ENCODE data around the gene SLC9A8. TPM values are rescaled to one million over a fixed set of nuclear protein-coding genes. Genes with fewer than 3 reads are reported as not detected.

SLC9A8 gene
- total RNA-seq, 1 experiment from 2014 or later, result 7.5 TPM

- Histone ChIP-seq H2AFZ (ENCODE audit: low read length) (no peak overlapping the region), H2BK12ac (ENCODE audit: insufficient read length, low read depth, low read length) (no peak overlapping the region), H3K79me2 (ENCODE audit: insufficient read depth, low read length) (no peaks in the 10 kb centered on the region), H3K18ac (ENCODE audit: insufficient read length, low read depth, low read length) (no peak overlapping the region), H3K4me1 (ENCODE audit: insufficient read depth, low read length) (no peaks in the 10 kb centered on the region), H3T11ph (ENCODE audit: low read length) (no peak overlapping the region), H2BK20ac (ENCODE audit: low read depth, low read length, poor library complexity, severe bottlenecking) (no peak overlapping the region), H3K4me2 (ENCODE audit: insufficient read depth, insufficient read length, low read length) (no peak overlapping the region), H3K56ac (ENCODE audit: insufficient read length, low read depth, low read length) (no peak overlapping the region), H3K9ac (ENCODE audit: extremely low read depth, insufficient read length, low read length) (no peak overlapping the region), H3K23me2 (ENCODE audit: insufficient read length, low read depth, low read length, poor library complexity, severe bottlenecking) (no peaks in the 10 kb centered on the region), H4K91ac (ENCODE audit: insufficient read length, low read depth, low read length) (no peak overlapping the region), H3K79me1 (ENCODE audit: insufficient read depth, low read depth, low read length, poor library complexity, severe bottlenecking) (no peaks in the 10 kb centered on the region), H4K20me1 (ENCODE audit: control insufficient read depth, insufficient read depth, insufficient read length) (no peaks in the 10 kb centered on the region), H3K23ac (ENCODE audit: insufficient read length, low read depth, low read length) (no peak overlapping the region), H2BK120ac (ENCODE audit: low read depth, low read length, poor library complexity, severe bottlenecking) (no peak overlapping the region), H3K4ac (ENCODE audit: low read depth, low read length) (no peak overlapping the region), H3K27me3 (ENCODE audit: insufficient read depth, low read length) (no peaks in the 10 kb centered on the region), H2BK15ac (ENCODE audit: low read depth, low read length) (no peak overlapping the region), H4K5ac (ENCODE audit: insufficient read length, low read depth, low read length) (no peak overlapping the region), H4K8ac (replicated peaks; ENCODE audit: insufficient read length, low read depth, low read length) (no peak overlapping the region), H3K14ac (ENCODE audit: insufficient read depth, low read length) (no peak overlapping the region), H2BK5ac (ENCODE audit: insufficient read length, low read length) (no peak overlapping the region), H3K9me3 (ENCODE audit: control insufficient read depth, low read depth, low read length) (no peaks in the 10 kb centered on the region), H3K27ac (ENCODE audit: insufficient read length, low read depth, low read length) (no peak overlapping the region), H2AK5ac (ENCODE audit: insufficient read length, low read length) (no peak overlapping the region)
- peaks cover 1% of the 10 kb centered on the region for H3K27me3 Mint-ChIP-seq (ENCODE audit: low read depth)
- no peak for TF ChIP-seq CTCF (conservative IDR thresholded peaks at IDR 0.05)
- no peak overlapping the region for H3K4me3 Mint-ChIP-seq
- no peak for DNase-seq
- H3K9me3 Mint-ChIP-seq, result no peaks in the 10 kb centered on the region; a peak in 1 of 5 replicates
- H3K4me1 Mint-ChIP-seq, result peaks cover 15% of the 10 kb centered on the region in 2 experiments
- peaks cover 0 to 7% (median 0%) of the 10 kb centered on the region in 3 experiments; a peak in 3 of 7 replicates for H3K36me3 Mint-ChIP-seq (ENCODE audit: insufficient read depth in 1 of 3, low read depth in 3 of 3)
- no peak overlapping the region for H3K27ac Mint-ChIP-seq
- no CpG with 5 or more reads among the region's 3 CpGs for WGBS (ENCODE audit: extremely low coverage, insufficient read length, low lambda C conversion rate)
These were observed 55.9 kb downstream of the SLC9A8 start for GRCh38 chr20:49868538-49868937.

Data from H9 (cell line).